ENCODE results near the gene ERP27. TPM values are rescaled to one million over a fixed set of nuclear protein-coding genes. Genes with fewer than 3 reads are reported as not detected.

Gene ERP27
- total RNA-seq, 1 donor from 2014 or later = 0.11 TPM

GRCh38 chr12:14946162-14946561 lies 7.8 kb upstream of the ERP27 start:
- intact Hi-C loops (cut with DNase I) = no loop called here
- no peak for DNase-seq (ENCODE audit: low spot score)

DNA sequence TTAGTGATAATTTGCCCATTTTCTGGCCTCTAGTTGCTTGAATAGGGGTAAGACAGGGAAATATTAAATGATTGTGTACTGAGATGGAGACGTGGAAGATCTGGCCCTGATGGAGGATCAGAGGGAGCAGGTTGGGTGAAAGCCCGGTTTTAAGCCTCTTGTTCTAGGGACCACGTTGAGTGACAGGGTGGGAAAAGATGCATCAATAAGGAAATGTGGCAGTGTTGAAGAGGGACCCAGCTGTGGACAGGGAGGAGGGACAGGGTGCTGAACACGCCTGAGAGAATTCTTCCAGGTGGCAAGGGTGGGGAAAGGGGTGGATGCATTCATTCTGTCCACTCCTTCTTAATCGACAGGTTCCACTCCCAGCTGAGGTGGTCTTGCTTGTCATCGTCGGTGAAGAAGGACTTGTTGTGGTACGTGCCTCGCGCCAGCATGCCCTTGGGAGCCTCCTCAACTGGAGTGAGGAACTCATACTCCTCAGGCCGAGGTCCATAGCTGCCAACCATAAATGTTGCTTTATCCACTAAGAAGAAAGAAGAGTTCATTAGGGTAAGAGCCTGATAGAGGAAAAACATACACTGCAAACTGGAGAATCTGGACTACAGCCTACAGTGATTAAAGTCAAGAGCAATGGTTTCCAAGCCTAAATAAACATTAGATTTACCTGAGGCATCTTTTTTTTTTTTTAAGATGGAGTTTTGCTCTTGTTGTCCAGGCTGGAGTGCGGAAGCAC lies 4.0 kb upstream of the ERP27 start:
- intact Hi-C loops (cut with DNase I) = no loop called here
- no peak for DNase-seq (ENCODE audit: low spot score)

DNA sequence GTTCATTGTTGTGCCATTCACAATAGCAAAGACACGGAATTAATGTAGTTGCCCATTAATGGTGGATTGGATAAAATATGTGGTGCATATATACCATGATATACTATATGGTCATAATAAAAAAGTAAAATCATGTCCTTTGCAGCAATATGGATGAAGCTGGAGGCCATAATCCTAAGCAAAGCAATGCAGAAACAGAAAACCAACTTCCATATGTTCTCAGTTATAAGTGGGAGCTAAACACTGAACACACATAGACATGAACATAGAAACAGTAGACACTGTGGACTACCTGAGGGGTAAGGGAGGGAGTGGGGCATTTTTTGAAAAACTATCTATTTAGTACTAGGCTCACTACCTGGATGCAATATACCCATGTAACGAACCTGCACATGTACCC lies 3.0 kb upstream of the ERP27 start:
- DNase-seq (ENCODE audit: low spot score) = no peak
- intact Hi-C loops (cut with DNase I) = no loop called here

- DNase-seq (ENCODE audit: low spot score) = no peak
- intact Hi-C loops (cut with DNase I) = no loop called here
Observed at GRCh38 chr12:14937689-14938088, 648 bp downstream of the ERP27 start.

DNA sequence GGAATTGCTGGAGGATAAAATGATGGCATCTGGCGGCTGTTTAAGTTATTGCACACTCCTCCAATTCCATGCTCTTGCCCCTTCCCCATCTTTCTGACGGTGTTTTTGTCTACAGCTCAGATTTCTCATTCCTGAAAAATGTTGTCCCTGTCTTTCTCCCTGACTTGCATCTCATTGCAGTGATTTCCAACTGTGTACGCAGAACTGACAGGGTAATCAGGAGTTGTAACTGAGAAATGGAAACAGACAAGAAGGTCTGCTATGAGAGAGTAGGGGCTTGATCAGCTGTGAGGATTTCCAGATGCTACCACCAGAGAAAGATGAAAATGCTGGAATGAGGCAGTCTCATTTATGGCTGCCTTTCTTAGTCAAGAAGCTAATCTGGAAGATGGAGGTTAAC lies 1.3 kb downstream of the ERP27 start:
- intact Hi-C loops (cut with DNase I) = no loop called here
- no peak for DNase-seq (ENCODE audit: low spot score)

DNA sequence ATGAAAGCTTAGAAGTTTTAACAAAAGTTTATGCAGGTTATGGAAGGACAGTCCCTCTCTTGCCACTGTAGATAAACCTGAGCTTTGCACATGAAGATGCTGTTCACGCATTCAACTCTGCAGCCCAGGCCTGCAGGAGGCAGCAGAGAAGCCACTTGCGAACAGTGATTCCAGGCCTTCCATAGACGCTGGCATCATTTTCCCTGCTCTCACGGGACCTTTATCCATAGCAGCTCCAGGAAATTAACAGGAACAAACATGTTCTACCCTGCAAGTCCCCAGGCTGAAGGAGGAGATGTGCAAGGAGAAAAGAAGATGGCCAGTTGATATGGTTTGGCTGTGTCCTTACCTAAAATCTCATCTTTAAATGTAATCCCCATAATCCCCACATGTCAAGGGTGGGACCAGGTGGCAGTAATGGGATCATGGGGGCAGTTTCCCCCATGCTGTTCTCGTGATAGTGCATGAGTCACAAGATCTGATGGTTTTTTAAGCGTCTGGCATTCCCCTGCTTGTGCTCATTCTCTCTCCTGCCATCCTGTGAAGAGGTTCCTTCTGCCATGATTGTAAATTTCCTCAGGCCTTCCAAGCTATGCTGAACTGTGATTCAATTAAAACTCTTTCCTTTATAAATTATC lies 2.0 kb downstream of the ERP27 start:
- intact Hi-C loops (cut with DNase I) = no loop called here
- no peak for DNase-seq (ENCODE audit: low spot score)

DNA sequence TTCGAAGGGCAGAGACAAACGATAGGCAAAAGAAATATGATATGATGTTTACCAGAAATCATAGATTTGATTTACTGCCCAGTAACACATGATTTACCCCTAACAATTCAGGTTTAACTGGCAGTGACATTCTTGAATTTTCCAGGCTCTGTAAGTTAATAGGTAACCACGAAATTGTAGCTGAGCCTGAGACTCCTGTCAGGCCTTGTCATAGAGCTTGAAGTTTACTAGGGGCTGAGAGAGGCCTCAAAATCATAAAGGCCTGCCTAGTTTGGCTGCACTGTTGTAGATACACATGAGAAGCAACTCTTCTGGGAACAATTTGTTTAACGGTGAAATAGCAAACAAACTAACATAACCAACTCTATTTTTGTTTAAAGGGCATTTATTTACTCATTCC lies 3.3 kb downstream of the ERP27 start:
- intact Hi-C loops (cut with DNase I) = no loop called here
- no peak for DNase-seq (ENCODE audit: low spot score)

- intact Hi-C loops (cut with DNase I) = no loop called here
- no peak for DNase-seq (ENCODE audit: low spot score)
Observed at GRCh38 chr12:14934511-14934910, 3.8 kb downstream of the ERP27 start.

GRCh38 chr12:14931791-14932560 lies 6.4 kb downstream of the ERP27 start:
- intact Hi-C loops (cut with DNase I) = no loop called here
- DNase-seq (ENCODE audit: low spot score) = no peak

GRCh38 chr12:14931359-14931758 lies 7.0 kb downstream of the ERP27 start:
- intact Hi-C loops (cut with DNase I) = no loop called here
- no peak for DNase-seq (ENCODE audit: low spot score)

DNA sequence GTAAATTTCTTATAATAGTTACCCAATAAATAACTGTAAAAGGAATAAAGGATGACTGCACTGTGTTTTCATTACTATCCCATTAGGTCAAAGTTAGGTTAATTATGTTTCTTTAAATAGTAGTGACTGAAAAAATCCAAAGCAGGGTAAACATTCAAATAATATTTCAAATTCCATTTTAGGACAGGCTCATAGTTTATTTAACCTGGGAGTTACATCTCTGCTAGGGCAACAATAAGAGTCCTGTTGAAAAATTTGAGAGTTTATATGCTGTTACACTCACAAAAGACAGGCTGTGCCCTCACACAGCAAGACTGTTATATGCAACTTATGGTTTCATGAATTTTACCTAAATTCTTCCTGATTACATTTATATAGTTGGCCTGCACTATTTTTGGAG lies 8.0 kb downstream of the ERP27 start:
- DNase-seq (ENCODE audit: low spot score) = no peak
- intact Hi-C loops (cut with DNase I) = no loop called here

- DNase-seq (ENCODE audit: low spot score) = no peak
- intact Hi-C loops (cut with DNase I) = no loop called here
Observed at GRCh38 chr12:14928931-14929330, 9.4 kb downstream of the ERP27 start.

DNA sequence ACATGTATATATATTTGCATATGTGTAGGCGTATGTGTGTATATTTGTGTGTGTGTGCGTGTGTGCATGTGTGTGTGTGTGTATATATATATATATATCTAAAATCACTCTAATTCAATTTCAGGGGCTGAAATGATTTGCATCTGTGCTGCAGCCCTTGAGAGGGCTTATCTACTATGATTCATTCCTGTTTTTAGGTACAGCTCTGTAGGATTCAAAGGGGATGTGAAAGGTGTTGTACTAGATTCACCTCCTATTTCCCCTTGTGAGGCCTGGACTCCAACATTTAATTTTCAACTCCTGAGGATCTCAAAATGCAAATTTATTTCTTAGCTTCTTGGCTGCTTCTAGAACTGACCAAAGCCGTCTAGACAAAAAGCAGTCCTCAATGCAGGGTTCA lies 11.1 kb downstream of the ERP27 start:
- intact Hi-C loops (cut with DNase I) = no loop called here

DNA sequence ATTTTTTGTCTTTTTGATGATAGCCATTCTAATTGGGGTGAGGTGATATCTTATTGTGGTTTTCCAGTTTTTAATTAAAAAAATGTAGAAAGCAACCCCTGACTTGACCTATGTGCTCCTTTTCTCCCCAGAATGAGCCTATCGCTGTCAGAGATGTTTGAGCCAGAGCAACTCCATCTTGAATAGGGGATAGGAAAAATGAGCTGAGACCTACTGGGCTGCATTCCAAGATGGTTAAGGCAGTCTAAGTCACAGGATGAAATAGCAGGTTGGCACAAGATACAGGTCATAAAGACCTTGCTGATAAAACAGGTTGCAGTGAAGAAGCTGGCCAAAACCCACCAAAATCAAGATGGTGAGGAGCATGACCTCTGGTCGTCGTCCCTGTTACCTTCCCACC lies 13.8 kb downstream of the ERP27 start:
- intact Hi-C loops (cut with DNase I) = no loop called here
- DNase-seq (ENCODE audit: low spot score) = no peak

More for the DNA sequence above, 11.1 kb downstream of the ERP27 start:
- DNase-seq (ENCODE audit: low spot score) = no peak

DNA sequence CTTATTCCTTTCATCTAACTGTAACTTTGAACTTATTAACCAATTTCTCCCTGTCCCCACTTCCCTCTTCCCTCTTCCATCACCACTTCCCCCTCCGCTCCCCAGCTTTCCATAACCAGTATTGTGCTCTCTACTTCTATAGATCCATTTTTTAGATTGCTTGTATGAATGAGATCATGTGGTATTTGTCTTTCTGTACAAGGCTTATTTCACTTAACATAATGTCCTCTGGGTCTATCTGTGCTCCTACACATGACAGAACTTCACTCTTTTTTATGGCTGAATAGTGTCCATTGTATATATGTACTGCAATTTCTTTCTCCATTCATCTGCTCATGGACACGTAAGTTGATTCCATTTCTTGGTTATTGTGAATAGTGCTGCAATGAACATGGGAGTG lies 14.4 kb downstream of the ERP27 start:
- DNase-seq (ENCODE audit: low spot score) = no peak
- intact Hi-C loops (cut with DNase I) = no loop called here

DNA sequence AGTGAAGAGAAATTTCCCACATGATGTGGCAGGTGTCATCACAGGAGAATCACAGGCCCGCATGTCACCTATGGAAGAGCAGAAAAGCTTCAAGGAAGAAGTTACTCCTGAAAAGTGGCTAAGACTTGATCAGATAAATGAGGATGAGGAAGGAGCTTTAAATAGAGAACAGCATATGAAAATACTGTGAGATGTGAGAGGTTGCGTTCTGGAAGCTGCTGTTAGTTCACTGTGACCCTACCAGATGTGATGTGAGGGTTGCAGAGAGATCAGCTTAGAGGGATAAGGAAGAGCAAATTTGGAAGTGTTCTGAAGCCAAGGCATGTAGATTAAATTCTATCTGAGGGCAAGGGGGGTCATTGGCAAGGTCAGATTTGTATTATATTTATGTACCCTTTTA lies 17.1 kb downstream of the ERP27 start:
- no peak for DNase-seq (ENCODE audit: low spot score)
- intact Hi-C loops (cut with DNase I) = no loop called here

GRCh38 chr12:14920475-14921126 lies 17.7 kb downstream of the ERP27 start:
- intact Hi-C loops (cut with DNase I) = no loop called here
- DNase-seq (ENCODE audit: low spot score) = no peak

DNA sequence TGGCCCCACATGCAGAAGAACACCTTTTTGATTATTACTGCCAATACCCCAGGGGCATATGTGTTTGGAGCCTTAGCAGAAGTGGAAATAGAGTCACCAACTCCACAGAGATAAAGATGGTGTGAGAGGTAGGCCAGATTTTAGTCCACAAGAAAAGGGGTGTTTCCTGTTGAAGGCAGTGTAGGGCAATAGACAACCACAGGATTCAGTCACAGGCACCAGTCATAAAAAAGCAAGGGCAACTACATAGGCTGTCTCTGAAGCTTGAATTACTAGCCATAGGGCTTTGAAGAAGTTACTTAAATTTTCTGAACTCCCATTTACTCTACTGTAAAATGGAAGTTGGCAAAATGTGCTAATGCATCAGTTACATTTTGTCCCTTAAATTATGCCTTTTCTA lies 18.9 kb downstream of the ERP27 start:
- DNase-seq (ENCODE audit: low spot score) = no peak
- intact Hi-C loops (cut with DNase I) = no loop called here

GRCh38 chr12:14915736-14916135 lies 22.6 kb downstream of the ERP27 start:
- intact Hi-C loops (cut with DNase I) = no loop called here
- DNase-seq (ENCODE audit: low spot score) = no peak

GRCh38 chr12:14913381-14913781 lies 25.0 kb downstream of the ERP27 start:
- intact Hi-C loops (cut with DNase I) = no loop called here
- DNase-seq (ENCODE audit: low spot score) = no peak

All from cardiac septum (tissue), 1 donor.